Activated CD4-positive, alpha-beta T cell treated with anti-CD3 and anti-CD28 coated beads, Interleukin-10, Interleukin-2, amounts not matched to agents 100 ng/mL and 50 ng/mL, durations not matched to agents 16 hours and 8 hours (primary cell): ENCODE results near the gene LDLRAD4.
A peak's percentile ranks its signal among the peaks of the same experiment; 100 is the strongest.

Source experiments
- DNase-seq: peaks from one replicate; pipeline ENCODE4 v3.0.0-alpha.2; 2020

Gene LDLRAD4

GRCh38 chr18:13206301-13206700 is 12.3 kb upstream of the LDLRAD4 start:
- DNase-seq, result no peak

GRCh38 chr18:13207294-13207693 is 11.3 kb upstream of the LDLRAD4 start:
- DNase-seq, result no peak

GRCh38 chr18:13211534-13211933 is 7.0 kb upstream of the LDLRAD4 start:
- DNase-seq, result no peak

GRCh38 chr18:13213036-13213795 is 5.3 kb upstream of the LDLRAD4 start:
- no peak for DNase-seq

- DNase-seq, result no peak
Measured at GRCh38 chr18:13214609-13215008, 4.0 kb upstream of the LDLRAD4 start.

- DNase-seq, result peak; percentile 76
Measured at GRCh38 chr18:13216092-13216582, 2.4 kb upstream of the LDLRAD4 start.

- peak; percentile 48 for DNase-seq
Measured at GRCh38 chr18:13216711-13217465, 1.7 kb upstream of the LDLRAD4 start.

GRCh38 chr18:13217466-13217961 is 1.0 kb upstream of the LDLRAD4 start:
- peak; percentile 55 for DNase-seq

GRCh38 chr18:13217971-13218367 is 591 bp upstream of the LDLRAD4 start:
- DNase-seq, result no peak

GRCh38 chr18:13218997-13219396 is 437 bp downstream of the LDLRAD4 start:
- DNase-seq, result no peak

- DNase-seq, result no peak
Measured at GRCh38 chr18:13219593-13220159, 1.1 kb downstream of the LDLRAD4 start.

GRCh38 chr18:13220361-13220991 is 1.9 kb downstream of the LDLRAD4 start:
- no peak for DNase-seq

GRCh38 chr18:13221869-13222855 is 3.6 kb downstream of the LDLRAD4 start:
- no peak for DNase-seq

GRCh38 chr18:13222856-13223281 is 4.3 kb downstream of the LDLRAD4 start:
- no peak for DNase-seq

- DNase-seq, result no peak
Measured at GRCh38 chr18:13223311-13224143, 5.0 kb downstream of the LDLRAD4 start.

- DNase-seq, result no peak
Measured at GRCh38 chr18:13225261-13225660, 6.7 kb downstream of the LDLRAD4 start.

- no peak for DNase-seq
Measured at GRCh38 chr18:13226533-13227144, 8.1 kb downstream of the LDLRAD4 start.

- DNase-seq, result no peak
Measured at GRCh38 chr18:13227910-13228309, 9.3 kb downstream of the LDLRAD4 start.

GRCh38 chr18:13229001-13229671 is 10.6 kb downstream of the LDLRAD4 start:
- DNase-seq, result no peak

GRCh38 chr18:13231151-13231550 is 12.6 kb downstream of the LDLRAD4 start:
- DNase-seq, result no peak
